Spleen (tissue), 11 donors: ENCODE results near the gene KCNQ5. TPM values are rescaled to one million over a fixed set of nuclear protein-coding genes. Genes with fewer than 3 reads are reported as not detected.

ENCODE experiments used
- DNase-seq: peaks from one replicate; pipeline ENCODE4 v3.0.0-alpha.2; 2020
- H3K27ac ChIP-seq, 8 donors: fragments of 200-600 bp; sonication (generic) in 7 of 8; 1 replicate in 4 of 8; 2 replicates in 4 of 8; pipeline versions ENCODE4 v1.5.0 to v1.8.0; 2016 to 2021; ENCODE audit warnings: inconsistent platforms in 4 of 8, mild to moderate bottlenecking in 4 of 8, moderate library complexity in 1 of 8
- H3K27me3 ChIP-seq, 7 donors: fragments of 200-600 bp; sonication (generic) in 6 of 7; replicated peaks in 1 of 7; 1 replicate in 4 of 7; 2 replicates in 3 of 7; pipeline versions ENCODE4 v1.5.0 to v1.8.0; 2016 to 2021; ENCODE audit warnings: inconsistent platforms in 3 of 7, mild to moderate bottlenecking in 1 of 7
- H3K36me3 ChIP-seq, 6 donors: fragments of 200-600 bp; sonication (generic) in 5 of 6; 1 replicate in 4 of 6; 2 replicates in 2 of 6; pipeline versions ENCODE4 v1.5.0 to v1.8.0; 2016 to 2021; ENCODE audit warnings: inconsistent platforms in 2 of 6
- H3K4me1 ChIP-seq, 6 donors: fragments of 200-600 bp; sonication (generic) in 5 of 6; 1 replicate in 3 of 6; 2 replicates in 3 of 6; pipeline versions ENCODE4 v1.5.0 to v1.8.0; 2016 to 2021; ENCODE audit warnings: inconsistent platforms in 3 of 6
- H3K4me3 ChIP-seq, 8 donors: fragments of 200-600 bp; sonication (generic) in 7 of 8; 1 replicate in 4 of 8; 2 replicates in 4 of 8; pipeline versions ENCODE4 v1.5.0 to v1.8.0; 2016 to 2021; ENCODE audit warnings: inconsistent platforms in 4 of 8, mild to moderate bottlenecking in 4 of 8, moderate library complexity in 2 of 8
- H3K9me3 ChIP-seq, 8 donors: fragments of 200-600 bp; sonication (generic) in 7 of 8; 1 replicate in 4 of 8; 2 replicates in 4 of 8; pipeline versions ENCODE4 v1.5.0 to v1.8.0; 2016 to 2021; ENCODE audit warnings: inconsistent platforms in 4 of 8
- CTCF ChIP-seq, 11 experiments: fragments of 200-600 bp in 7 of 11; fragments of 450-650 bp in 4 of 11; sonication (generic) in 4 of 11; IDR thresholded peaks in 8 of 11; conservative IDR thresholded peaks in 3 of 11; 1 replicate in 7 of 11; 2 replicates in 4 of 11; pipeline versions ENCODE4 v1.4.0 to v1.8.0; 2016 to 2021; ENCODE audit warnings: antibody characterized with exemption in 11 of 11, inconsistent platforms in 4 of 11, mild to moderate bottlenecking in 1 of 11
- POLR2A ChIP-seq, 3 donors: fragments of 450-650 bp; IDR thresholded peaks; one replicate each; pipeline ENCODE4 v1.5.1; 2017; ENCODE audit warnings: antibody characterized with exemption in 3 of 3, mild to moderate bottlenecking in 1 of 3
- POLR2AphosphoS5 ChIP-seq, 3 donors: sonication (generic); formaldehyde crosslinking; IDR thresholded peaks; one replicate each; pipeline ENCODE4 v1.5.1; 2017; ENCODE audit warnings: antibody characterized with exemption in 3 of 3
- WGBS, 5 donors: extraction: QIAGEN DNeasy Blood & Tissue Kit in 3 of 5; methylation state at CpG; one replicate each; pipeline versions ENCODE4 v1.1.5 to v1.1.7; 2013 to 2018; 5-methylcytosine and 5-hydroxymethylcytosine counted together
- intact Hi-C: fragments of 100-400 bp; cut with DNase I; formaldehyde crosslinking; loops from one replicate; pipeline ENCODE4 v1.15.0; 2023; ENCODE audit warnings: low total_unique reads
- polyA plus RNA-seq, 3 donors: library from polyadenylated mRNA; stranded (reverse); fragments of 200-250 nt; gene quantifications; one replicate each; pipeline ENCODE4 v1.2.1, GENCODE V29; 2013
- total RNA-seq, 7 donors: library from RNA; depleted of rRNA in 3 of 7; stranded (reverse); fragments of >200 nt in 3 of 7; fragmentation: NEBNext Ultra II Directional in 4 of 7; extraction: Animal tissue kit (Norgen Biotek cat#: 25700) in 4 of 7; gene quantifications; one replicate each; pipeline versions ENCODE4 v1.1.0 to v1.2.1, GENCODE V29; 2016 to 2021
- donor health status: healthy with polysubstance abuse.
- donor health status: DM: no; HTN: no; CAD: no; lungs with moderate emphysema.
- donor health status: DM: no; HTN: no; CAD: no.
- donor health status: Bipolar disorder and iron deficiency.
- donor health status: healthy.
- donor health status: DM: no; HTN: no; CAD: no.
- donor health status: DM: yes; HTN: yes; CAD: no.

The KCNQ5 gene
- total and polyA plus RNA-seq, 10 donors, result 1.3 to 8.7 (median 4.4) TPM

DNA sequence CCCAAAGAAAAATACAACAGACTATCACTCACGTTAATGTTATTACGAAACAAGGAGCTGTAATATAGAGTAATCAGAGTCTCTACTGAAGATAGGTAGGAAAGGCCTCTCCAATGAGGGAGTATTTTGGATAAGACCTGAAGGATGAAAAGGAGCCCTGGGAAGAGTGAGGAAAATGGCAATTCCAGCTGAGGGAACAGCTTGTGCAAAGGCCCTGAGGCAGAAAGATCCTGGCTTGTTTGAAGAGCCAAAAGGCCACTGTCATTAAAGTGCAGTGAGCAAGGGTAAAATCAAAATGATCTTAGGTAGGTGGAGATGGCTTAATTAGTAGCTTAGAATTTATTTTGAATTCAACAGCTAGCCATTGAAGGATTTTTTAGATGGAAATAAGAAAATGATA is 464.9 kb downstream of the KCNQ5 start:
- TF ChIP-seq POLR2A (IDR thresholded peaks at IDR 0.05) (no peak), CTCF (IDR thresholded peaks at IDR 0.05 in 8 of 11, conservative IDR thresholded peaks at IDR 0.05 in 3 of 11) (no peak), POLR2AphosphoS5 (IDR thresholded peaks at IDR 0.05) (no peak)
- no peaks in the 10 kb centered on the region for H3K4me1 ChIP-seq
- no peak overlapping the region for H3K27ac ChIP-seq
- H3K9me3 ChIP-seq, result peaks cover 0 to 8% (median 0%) of the 10 kb centered on the region in 8 donors
- 66 to 92% (median 79%) methylated on average over 2 of the region's 2 CpGs for WGBS, 5 donors
- no peak overlapping the region for H3K4me3 ChIP-seq
- H3K27me3 ChIP-seq, result no peaks in the 10 kb centered on the region
- DNase-seq, result no peak
- intact Hi-C loops, result no loop called here
- H3K36me3 ChIP-seq, result no peaks in the 10 kb centered on the region

- intact Hi-C loops, result no loop called here
- no peaks in the 10 kb centered on the region for H3K4me1 ChIP-seq
- TF ChIP-seq POLR2AphosphoS5 (IDR thresholded peaks at IDR 0.05), result no peak
- no peak for TF ChIP-seq CTCF (IDR thresholded peaks at IDR 0.05 in 8 of 11, conservative IDR thresholded peaks at IDR 0.05 in 3 of 11)
- no peak for TF ChIP-seq POLR2A (IDR thresholded peaks at IDR 0.05)
- H3K27ac ChIP-seq, result no peak overlapping the region
- DNase-seq, result no peak
- 76 to 88% (median 80%) methylated on average over 4 of the region's 4 CpGs for WGBS, 5 donors
- H3K27me3 ChIP-seq, result no peaks in the 10 kb centered on the region
- H3K4me3 ChIP-seq, result no peak overlapping the region
- H3K9me3 ChIP-seq, result peaks cover 0 to 8% (median 2%) of the 10 kb centered on the region in 8 donors
- H3K36me3 ChIP-seq, result no peaks in the 10 kb centered on the region
Observed at GRCh38 chr6:73088138-73088813, 466.4 kb downstream of the KCNQ5 start.

GRCh38 chr6:73104921-73105320 is 483.1 kb downstream of the KCNQ5 start:
- Histone ChIP-seq H3K9me3 (no peaks in the 10 kb centered on the region), H3K27ac (no peak overlapping the region), H3K4me1 (no peaks in the 10 kb centered on the region), H3K36me3 (no peaks in the 10 kb centered on the region), H3K27me3 (no peaks in the 10 kb centered on the region), H3K4me3 (no peak overlapping the region)
- 70 to 79% (median 72%) methylated on average over 4 of the region's 4 CpGs for WGBS, 5 donors
- TF ChIP-seq CTCF (IDR thresholded peaks at IDR 0.05 in 8 of 11, conservative IDR thresholded peaks at IDR 0.05 in 3 of 11) (no peak), POLR2A (IDR thresholded peaks at IDR 0.05) (no peak), POLR2AphosphoS5 (IDR thresholded peaks at IDR 0.05) (no peak)
- intact Hi-C loops, result no loop called here
- DNase-seq, result no peak

- WGBS, 5 donors, result 84 to 96% (median 90%) methylated on average over 1 of the region's 1 CpG
Observed at GRCh38 chr6:73107016-73107415, 485.2 kb downstream of the KCNQ5 start.

More at GRCh38 chr6:73107016-73107415, 485.2 kb downstream of the KCNQ5 start:
- H3K36me3 ChIP-seq, result no peaks in the 10 kb centered on the region
- TF ChIP-seq POLR2AphosphoS5 (IDR thresholded peaks at IDR 0.05), result no peak
- TF ChIP-seq CTCF (IDR thresholded peaks at IDR 0.05 in 8 of 11, conservative IDR thresholded peaks at IDR 0.05 in 3 of 11), result no peak
- no peak for TF ChIP-seq POLR2A (IDR thresholded peaks at IDR 0.05)
- intact Hi-C loops, result no loop called here
- no peak overlapping the region for H3K4me3 ChIP-seq
- H3K27me3 ChIP-seq, result no peaks in the 10 kb centered on the region
- H3K4me1 ChIP-seq, result no peaks in the 10 kb centered on the region
- no peak for DNase-seq
- H3K9me3 ChIP-seq, result no peaks in the 10 kb centered on the region
- H3K27ac ChIP-seq, result no peak overlapping the region
